ENCODE data around the gene NRG2.

- TF ChIP-seq CTCF (conservative IDR thresholded peaks at IDR 0.05; ENCODE audit: low read depth, low read length) = no peak
- no peak for TF ChIP-seq RAD21 (IDR thresholded peaks at IDR 0.05; ENCODE audit: low read length)
- TF ChIP-seq POLR2A (IDR thresholded peaks at IDR 0.05; ENCODE audit: low read depth, low read length) = no peak
- TF ChIP-seq SMC3 (IDR thresholded peaks at IDR 0.05; ENCODE audit: low read depth, low read length) = no peak
- no peak for TF ChIP-seq RFX5 (IDR thresholded peaks at IDR 0.05; ENCODE audit: low read depth, low read length)
- no peak for TF ChIP-seq CEBPB (IDR thresholded peaks at IDR 0.05; ENCODE audit: low read depth, low read length)
- no peak for TF ChIP-seq BHLHE40 (IDR thresholded peaks at IDR 0.05; ENCODE audit: low read depth, low read length)
- no peak for TF ChIP-seq MAFK (IDR thresholded peaks at IDR 0.05; ENCODE audit: low read depth, low read length)
- no peak for TF ChIP-seq CHD1 (IDR thresholded peaks at IDR 0.05; ENCODE audit: low read depth, low read length)
These were observed 207.4 kb downstream of the NRG2 start for GRCh38 chr5:139835656-139836055.

Data from IMR-90 (cell line).